Activated T-helper 1 cell treated with anti-CD3 and anti-CD28 coated beads, Interleukin-12 subunit alpha, Interleukin-12 subunit beta, Interleukin-2, Interleukin-4 antibody, amounts not matched to agents 30 ng/mL and 10 ng/mL and 1 ng/mL, durations not matched to agents 14 hours and 24 hours and 36 hours (primary cell): ENCODE measurements around the gene LRRC58. TPM values are rescaled to one million over a fixed set of nuclear protein-coding genes. Genes with fewer than 3 reads are reported as not detected.
"Not testable (repeated sequence)": the region's sequence is repeated elsewhere in the genome, so short reads cannot be mapped to it uniquely, and the experiment has no call there.

Experiments
- DNase-seq: peaks from one replicate; pipeline ENCODE4 v3.0.0; 2021; ENCODE audit warnings: low spot score
- H3K27ac Mint-ChIP-seq: one replicate; pipeline ENCODE4 v1.8.0; 2021; ENCODE audit warnings: mild to moderate bottlenecking, mixed read lengths
- H3K27me3 Mint-ChIP-seq: one replicate; pipeline ENCODE4 v1.8.0; 2022; ENCODE audit warnings: mild to moderate bottlenecking, moderate library complexity, mixed read lengths; ENCODE audit not compliant: insufficient read depth
- H3K36me3 Mint-ChIP-seq: one replicate; pipeline ENCODE4 v1.8.0; 2021; ENCODE audit warnings: low read depth, mixed read lengths
- H3K4me1 Mint-ChIP-seq: one replicate; pipeline ENCODE4 v1.8.0; 2021; ENCODE audit warnings: low read depth, mixed read lengths
- H3K4me3 Mint-ChIP-seq: one replicate; pipeline ENCODE4 v1.8.0; 2021; ENCODE audit warnings: mild to moderate bottlenecking, moderate library complexity, mixed read lengths
- H3K9me3 Mint-ChIP-seq: one replicate; pipeline ENCODE4 v1.8.0; 2021; ENCODE audit warnings: mixed read lengths
- intact Hi-C: fragments of 100-400 bp; cut with micrococcal nuclease; formaldehyde crosslinking; loops from one replicate; pipeline ENCODE4 v1.15.1; 2024
- total RNA-seq: library from RNA; stranded (reverse); gene quantifications from 2 replicates; pipeline ENCODE4 v1.2.3, GENCODE V29; 2022

The LRRC58 gene
- total RNA-seq, 1 donor from 2014 or later: 26.9 TPM

DNA sequence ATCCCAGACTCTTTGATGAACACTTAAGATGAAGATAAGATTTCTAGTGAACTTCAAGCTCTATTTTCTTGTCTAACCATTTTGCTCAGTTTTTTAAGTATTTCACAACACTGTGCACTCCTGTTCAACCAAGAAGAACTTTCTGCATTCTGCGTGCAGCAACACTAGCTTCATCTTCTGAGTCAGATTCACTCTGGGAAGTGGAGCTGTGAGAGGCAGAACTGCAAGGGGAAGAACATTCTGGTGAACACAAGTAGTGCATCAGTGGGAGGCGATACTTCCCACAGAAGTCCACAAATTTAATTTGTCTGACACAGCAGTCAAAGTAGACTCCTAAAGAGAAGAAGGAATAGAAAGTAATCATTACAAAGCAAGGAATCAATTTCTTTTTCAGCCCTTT is 18.1 kb downstream of the LRRC58 start:
- peak overlapping the region; percentile 23 for H3K27ac Mint-ChIP-seq
- H3K4me1 Mint-ChIP-seq: peaks cover 3% of the 10 kb centered on the region
- DNase-seq: no peak
- intact Hi-C loops: no loop called here
- no peaks in the 10 kb centered on the region for H3K27me3 Mint-ChIP-seq
- peaks cover 33% of the 10 kb centered on the region for H3K36me3 Mint-ChIP-seq
- no peaks in the 10 kb centered on the region for H3K9me3 Mint-ChIP-seq
- no peak overlapping the region for H3K4me3 Mint-ChIP-seq

DNA sequence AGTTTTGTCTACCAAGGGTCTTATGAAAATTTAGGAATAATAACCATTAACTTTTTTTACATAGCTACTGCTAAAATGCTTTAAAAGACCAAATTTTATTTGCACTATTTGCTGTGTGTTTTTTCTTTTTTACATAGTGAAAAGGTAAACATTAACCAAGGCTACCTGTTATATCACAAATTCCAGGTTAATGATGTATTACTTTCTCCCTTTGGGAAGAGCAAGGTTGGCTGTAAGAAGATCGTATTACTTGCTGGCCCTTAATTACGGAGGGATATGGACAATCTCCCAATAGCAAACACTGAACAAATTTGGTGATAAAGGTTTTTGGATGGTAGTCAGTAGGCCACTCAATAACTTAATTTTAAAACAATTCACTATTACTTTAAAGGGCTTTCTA is 22.4 kb downstream of the LRRC58 start:
- no peaks in the 10 kb centered on the region for H3K9me3 Mint-ChIP-seq
- H3K4me1 Mint-ChIP-seq: peaks cover 9% of the 10 kb centered on the region
- intact Hi-C loops: no loop called here
- no peaks in the 10 kb centered on the region for H3K27me3 Mint-ChIP-seq
- peaks cover 30% of the 10 kb centered on the region for H3K36me3 Mint-ChIP-seq
- no peak overlapping the region for H3K27ac Mint-ChIP-seq
- H3K4me3 Mint-ChIP-seq: no peak overlapping the region
- no peak for DNase-seq

DNA sequence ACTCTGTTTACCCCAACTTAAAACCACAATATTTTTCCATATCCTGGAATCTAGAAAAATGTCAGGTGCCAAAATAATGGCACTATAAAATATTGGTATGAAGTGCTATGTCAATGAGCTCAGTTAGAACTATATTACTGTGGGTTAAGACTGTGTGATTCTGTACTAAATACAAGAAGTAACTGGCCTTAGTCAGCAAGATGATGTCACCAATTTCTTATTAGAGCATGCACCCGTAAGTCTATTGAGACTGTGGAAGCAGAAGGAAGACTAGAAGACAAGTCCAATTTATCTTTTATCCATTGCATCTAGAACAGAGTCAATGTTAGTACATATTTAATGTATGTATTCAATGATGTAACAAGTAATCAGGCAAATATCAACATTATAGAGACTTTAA is 25.0 kb downstream of the LRRC58 start:
- no peak overlapping the region for H3K4me3 Mint-ChIP-seq
- H3K4me1 Mint-ChIP-seq: peaks cover 9% of the 10 kb centered on the region
- H3K27ac Mint-ChIP-seq: no peak overlapping the region
- intact Hi-C loops: no loop called here
- H3K36me3 Mint-ChIP-seq: peaks cover 25% of the 10 kb centered on the region
- DNase-seq: no peak
- H3K27me3 Mint-ChIP-seq: no peaks in the 10 kb centered on the region
- peaks cover 4% of the 10 kb centered on the region for H3K9me3 Mint-ChIP-seq

DNA sequence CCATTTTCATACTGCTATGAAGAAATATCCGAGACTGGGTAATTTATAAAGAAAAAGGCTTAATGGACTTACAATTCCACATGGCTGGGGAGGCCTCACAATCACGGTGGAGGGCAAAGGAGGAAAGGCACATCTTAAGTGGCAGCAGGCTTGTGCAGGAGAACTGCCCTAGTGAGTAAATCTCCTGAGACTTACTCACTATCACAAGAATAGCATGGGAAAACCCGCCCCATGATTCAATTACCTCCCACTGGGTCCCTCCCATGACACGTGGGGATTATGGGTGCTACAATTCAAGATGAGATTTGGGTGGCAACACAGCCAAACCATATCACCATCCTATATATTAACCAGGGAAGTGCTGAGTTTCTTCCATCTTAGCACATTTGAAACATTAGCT is 25.4 kb downstream of the LRRC58 start:
- H3K9me3 Mint-ChIP-seq, H3K4me3 Mint-ChIP-seq, intact Hi-C loops, DNase-seq, H3K27ac Mint-ChIP-seq, H3K27me3 Mint-ChIP-seq, H3K4me1 Mint-ChIP-seq: not testable (repeated sequence)
- H3K36me3 Mint-ChIP-seq: peaks cover 25% of the 10 kb centered on the region

DNA sequence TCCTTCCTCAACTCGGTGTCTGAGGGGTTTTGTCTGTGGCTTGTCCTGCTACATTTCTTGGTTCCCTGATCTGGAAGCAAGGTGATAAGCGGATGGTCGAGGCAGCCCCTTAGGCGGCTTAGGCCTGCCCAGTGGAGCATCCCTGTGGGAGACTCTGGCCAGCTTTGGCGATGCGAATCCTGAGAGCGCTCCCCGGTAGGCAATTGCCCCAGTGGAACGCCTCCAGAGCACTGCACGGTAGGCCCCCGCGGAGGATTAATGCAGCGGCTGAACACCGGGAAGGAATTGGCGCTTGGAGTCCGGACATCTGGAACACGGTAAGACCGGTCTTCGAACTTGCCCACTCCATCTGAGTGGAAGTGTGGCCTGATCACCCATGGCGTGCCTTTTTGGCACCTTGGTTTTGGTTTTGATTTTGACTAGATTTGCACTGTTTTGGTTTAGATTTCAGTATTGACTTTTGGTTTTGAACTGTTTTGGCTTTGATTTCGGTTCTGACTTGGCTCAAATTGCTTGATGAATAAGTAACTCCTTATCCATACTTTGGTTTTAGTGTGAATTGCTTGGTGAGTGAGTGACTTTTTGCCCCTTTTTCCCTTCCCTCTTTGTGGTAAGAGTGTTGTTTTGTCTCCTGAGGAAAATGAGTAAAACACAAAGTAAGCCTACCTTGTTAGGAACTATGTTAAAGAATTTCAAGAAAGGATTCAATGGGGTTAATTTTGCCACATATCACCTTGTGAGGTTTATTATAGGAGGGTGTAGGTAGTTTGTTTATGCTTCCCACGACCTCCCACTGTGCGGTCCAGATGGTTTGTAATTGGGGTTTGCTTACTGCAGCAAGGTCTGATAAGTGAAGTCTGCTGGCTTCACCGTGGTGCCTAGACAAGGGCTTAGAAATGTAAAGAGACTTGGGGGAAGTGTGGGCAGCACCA is 37.0 kb downstream of the LRRC58 start:
- H3K4me1 Mint-ChIP-seq: peaks cover 7% of the 10 kb centered on the region
- DNase-seq: no peak
- H3K27ac Mint-ChIP-seq: no peak overlapping the region
- peaks cover 2% of the 10 kb centered on the region for H3K27me3 Mint-ChIP-seq
- intact Hi-C loops: no loop called here
- peaks cover 11% of the 10 kb centered on the region for H3K36me3 Mint-ChIP-seq
- H3K4me3 Mint-ChIP-seq: no peak overlapping the region
- H3K9me3 Mint-ChIP-seq: peaks cover 24% of the 10 kb centered on the region

DNA sequence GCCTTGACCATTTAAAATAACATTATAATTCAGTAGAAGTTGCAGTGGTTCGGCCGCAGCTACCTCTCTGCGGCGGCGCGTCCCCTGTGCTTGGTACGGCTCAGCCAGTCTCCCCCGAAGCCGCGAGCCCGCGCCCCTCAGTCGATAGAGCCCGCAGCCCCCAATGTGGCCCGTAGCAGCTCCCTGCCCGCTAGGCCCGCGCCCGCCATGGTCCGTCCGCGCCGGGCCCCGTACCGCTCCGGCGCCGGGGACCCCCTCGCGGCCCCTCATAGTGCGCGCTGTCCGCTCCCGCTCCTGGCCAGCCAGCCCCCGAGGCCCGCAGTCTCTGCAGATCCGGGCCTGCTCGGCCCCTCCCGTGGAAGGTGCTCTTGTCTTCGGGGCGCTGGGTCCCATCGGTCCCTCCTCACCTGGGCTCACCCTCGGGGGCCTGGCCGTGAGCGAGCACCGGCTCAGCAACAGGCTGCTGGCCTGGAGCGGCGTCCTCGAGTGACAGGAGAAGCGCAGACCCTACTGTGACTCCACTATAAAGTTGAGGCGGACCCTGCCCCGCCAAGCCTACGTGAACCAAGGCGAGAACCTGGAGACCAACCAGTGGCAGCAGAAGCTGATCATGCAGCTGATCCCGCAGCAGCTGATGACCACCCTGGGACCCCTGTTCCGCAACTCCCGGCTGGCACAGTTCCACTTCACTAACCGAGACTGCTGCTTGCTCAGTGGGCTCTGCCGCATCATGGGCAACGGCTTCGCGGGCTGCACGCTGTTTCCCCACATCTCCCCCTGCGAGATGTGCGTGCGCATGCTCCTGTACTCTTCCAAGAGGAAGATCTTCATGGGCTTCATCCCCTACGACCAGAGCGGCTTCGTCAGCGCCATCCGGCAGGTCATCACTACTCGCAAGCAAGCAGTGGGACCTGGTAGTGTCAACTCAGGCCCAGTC is 42.4 kb downstream of the LRRC58 start:
- H3K27ac Mint-ChIP-seq: no peak overlapping the region
- peaks cover 4% of the 10 kb centered on the region for H3K27me3 Mint-ChIP-seq
- no peaks in the 10 kb centered on the region for H3K36me3 Mint-ChIP-seq
- no peak overlapping the region for H3K4me3 Mint-ChIP-seq
- no peak for DNase-seq
- intact Hi-C loops: no loop called here
- no peaks in the 10 kb centered on the region for H3K9me3 Mint-ChIP-seq
- no peaks in the 10 kb centered on the region for H3K4me1 Mint-ChIP-seq

DNA sequence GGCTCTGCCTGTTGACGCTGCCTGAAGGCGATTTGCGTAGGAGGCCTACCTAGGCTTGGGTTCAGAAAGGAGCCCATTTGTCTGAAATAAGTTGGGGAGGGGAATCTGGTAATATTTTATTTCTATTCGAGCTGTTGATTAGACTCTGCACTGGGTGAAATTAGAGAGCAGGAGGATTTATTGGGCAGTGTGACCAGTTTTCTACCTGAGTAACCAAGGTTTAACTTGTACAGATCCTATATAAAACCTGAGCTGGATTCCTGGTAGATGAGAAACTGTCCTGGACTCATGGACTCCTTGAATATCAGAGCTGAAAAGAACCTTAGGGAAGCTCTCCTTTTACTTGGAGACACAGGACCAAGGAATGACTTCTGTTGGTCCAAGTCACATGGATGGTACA is 44.5 kb downstream of the LRRC58 start:
- H3K36me3 Mint-ChIP-seq: no peaks in the 10 kb centered on the region
- H3K9me3 Mint-ChIP-seq: no peaks in the 10 kb centered on the region
- H3K4me3 Mint-ChIP-seq: no peak overlapping the region
- intact Hi-C loops: no loop called here
- DNase-seq: no peak
- H3K27me3 Mint-ChIP-seq: peaks cover 7% of the 10 kb centered on the region
- H3K27ac Mint-ChIP-seq: no peak overlapping the region
- no peaks in the 10 kb centered on the region for H3K4me1 Mint-ChIP-seq

DNA sequence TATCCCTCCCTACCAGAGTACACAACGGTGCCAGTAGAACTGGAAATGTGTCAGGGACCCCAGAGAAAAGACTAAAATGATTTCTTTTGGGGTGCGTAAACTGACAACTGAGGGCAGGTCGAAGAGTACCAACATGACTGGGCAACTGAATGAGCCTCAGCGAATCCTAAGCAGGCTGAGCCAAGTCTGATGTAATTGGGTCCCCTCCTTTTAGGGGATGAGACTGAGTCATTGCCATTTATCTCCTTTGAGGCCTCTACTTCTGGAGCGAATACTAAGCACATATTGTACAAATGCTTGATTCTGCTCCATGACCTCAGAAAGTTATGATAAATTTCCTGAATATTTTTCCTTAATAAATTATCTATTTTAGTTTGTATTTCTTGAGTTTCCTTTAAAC is 46.8 kb downstream of the LRRC58 start:
- Mint-ChIP-seq H3K4me3 (no peak overlapping the region), H3K36me3 (no peaks in the 10 kb centered on the region), H3K4me1 (no peaks in the 10 kb centered on the region), H3K27ac (no peak overlapping the region), H3K27me3 (peaks cover 8% of the 10 kb centered on the region), H3K9me3 (no peaks in the 10 kb centered on the region)
- intact Hi-C loops: no loop called here
- no peak for DNase-seq

DNA sequence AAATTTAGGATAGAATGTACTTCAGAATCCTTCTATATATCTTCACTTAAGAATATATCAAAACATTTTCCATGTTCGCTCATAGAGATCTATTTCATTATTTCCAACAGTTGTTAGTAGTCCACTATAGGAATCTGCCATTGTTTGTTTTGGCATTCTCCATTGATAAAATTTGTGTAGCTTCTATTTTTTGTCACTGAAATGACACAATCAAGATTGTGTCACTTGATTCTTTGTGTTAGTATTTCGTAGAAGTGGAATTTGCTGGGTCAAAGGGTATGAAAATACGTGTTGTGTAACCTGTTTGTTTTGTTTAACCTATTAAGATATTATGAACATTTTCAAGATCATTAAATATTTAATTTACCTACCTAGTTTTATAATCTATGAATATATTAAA is 48.2 kb downstream of the LRRC58 start:
- H3K9me3 Mint-ChIP-seq: no peaks in the 10 kb centered on the region
- H3K4me3 Mint-ChIP-seq: no peak overlapping the region
- H3K36me3 Mint-ChIP-seq: no peaks in the 10 kb centered on the region
- DNase-seq: no peak
- intact Hi-C loops: no loop called here
- H3K27ac Mint-ChIP-seq: no peak overlapping the region
- no peaks in the 10 kb centered on the region for H3K4me1 Mint-ChIP-seq
- H3K27me3 Mint-ChIP-seq: peaks cover 12% of the 10 kb centered on the region

DNA sequence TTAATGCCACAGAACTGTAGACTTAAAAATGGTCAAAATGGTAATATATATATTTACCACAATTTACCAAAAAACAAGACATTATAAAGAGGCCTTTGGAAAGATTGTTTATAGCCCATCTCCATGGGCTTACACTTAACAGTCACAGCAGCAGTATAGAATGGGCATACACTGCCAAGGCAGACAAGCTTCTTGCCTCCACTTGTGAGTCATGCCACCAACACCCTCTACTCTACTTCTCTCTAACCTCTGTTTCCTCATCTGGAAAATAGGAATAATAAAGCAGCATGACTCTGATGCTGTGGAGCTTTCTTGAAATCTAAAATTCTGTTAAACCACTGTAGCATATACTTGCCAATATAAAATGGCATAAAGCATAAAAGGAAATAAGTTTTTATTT is 49.8 kb downstream of the LRRC58 start:
- H3K36me3 Mint-ChIP-seq: no peaks in the 10 kb centered on the region
- H3K4me1 Mint-ChIP-seq: no peaks in the 10 kb centered on the region
- peaks cover 9% of the 10 kb centered on the region for H3K27me3 Mint-ChIP-seq
- intact Hi-C loops: no loop called here
- H3K9me3 Mint-ChIP-seq: no peaks in the 10 kb centered on the region
- no peak for DNase-seq
- H3K27ac Mint-ChIP-seq: no peak overlapping the region
- no peak overlapping the region for H3K4me3 Mint-ChIP-seq

DNA sequence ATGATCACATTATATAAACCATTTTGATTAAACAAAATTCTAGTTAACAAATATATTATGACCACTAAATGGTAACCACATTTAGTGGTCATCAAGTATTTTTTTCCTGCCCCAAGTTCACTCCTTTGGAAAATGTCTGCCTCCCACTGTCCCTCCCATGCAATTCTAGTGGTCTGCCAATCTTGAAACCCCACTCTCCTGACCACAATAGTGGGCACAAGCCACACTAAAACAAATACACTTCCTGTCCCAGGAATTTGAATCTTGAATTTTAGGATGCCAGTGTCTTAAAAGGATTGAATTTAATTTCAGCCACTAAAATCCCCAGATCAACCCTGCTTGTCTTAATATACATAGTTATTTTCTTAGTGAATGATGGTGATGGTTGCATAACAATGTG is 50.2 kb downstream of the LRRC58 start:
- H3K9me3 Mint-ChIP-seq: peaks cover 1% of the 10 kb centered on the region
- DNase-seq: no peak
- no peak overlapping the region for H3K27ac Mint-ChIP-seq
- H3K27me3 Mint-ChIP-seq: peaks cover 9% of the 10 kb centered on the region
- H3K36me3 Mint-ChIP-seq: no peaks in the 10 kb centered on the region
- no peak overlapping the region for H3K4me3 Mint-ChIP-seq
- intact Hi-C loops: no loop called here
- no peaks in the 10 kb centered on the region for H3K4me1 Mint-ChIP-seq

DNA sequence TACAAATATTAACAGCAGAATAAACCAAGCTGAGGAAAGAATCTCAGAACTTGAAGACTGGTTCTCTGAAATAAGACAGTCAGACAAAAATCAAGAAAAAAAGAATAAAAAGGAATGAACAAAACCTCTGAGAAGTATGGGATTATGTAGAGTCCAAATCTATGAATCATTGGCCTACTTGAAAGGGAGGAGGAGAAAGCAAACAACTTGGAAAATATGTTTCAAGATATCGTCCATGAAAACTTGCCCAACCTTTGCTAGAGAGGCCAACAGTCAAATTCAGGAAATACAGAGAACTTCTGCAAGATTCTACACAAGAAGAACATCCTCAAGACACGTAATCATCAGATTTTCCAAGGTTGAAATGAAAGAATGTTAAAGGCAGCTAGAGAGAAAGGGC is 57.6 kb downstream of the LRRC58 start:
- H3K36me3 Mint-ChIP-seq, intact Hi-C loops, H3K4me3 Mint-ChIP-seq, H3K27me3 Mint-ChIP-seq, H3K4me1 Mint-ChIP-seq, H3K27ac Mint-ChIP-seq, DNase-seq: not testable (repeated sequence)
- H3K9me3 Mint-ChIP-seq: peaks cover 25% of the 10 kb centered on the region

DNA sequence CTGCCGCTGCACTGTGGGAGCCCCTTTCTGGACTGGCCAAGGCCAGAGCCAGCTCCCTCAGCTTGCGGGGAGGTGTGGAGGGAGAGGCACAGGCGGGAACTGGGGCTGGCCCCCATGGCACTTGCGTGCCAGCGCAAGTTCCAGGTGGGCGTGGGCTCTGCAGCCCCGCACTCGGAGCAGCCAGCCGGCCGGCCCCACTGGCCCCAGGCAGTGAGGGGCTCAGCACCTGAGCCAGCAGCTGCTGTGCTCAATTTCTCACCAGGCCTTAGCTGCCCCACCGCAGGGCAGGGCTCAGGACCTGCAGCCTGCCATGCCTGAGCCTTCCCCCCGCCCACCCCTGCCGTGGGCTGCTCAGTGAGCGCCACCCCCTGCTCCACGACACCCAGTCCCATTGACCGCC is 59.5 kb downstream of the LRRC58 start:
- intact Hi-C loops: no loop called here
- H3K27me3 Mint-ChIP-seq: peaks cover 21% of the 10 kb centered on the region
- no peaks in the 10 kb centered on the region for H3K36me3 Mint-ChIP-seq
- no peak overlapping the region for H3K27ac Mint-ChIP-seq
- H3K4me1 Mint-ChIP-seq: no peaks in the 10 kb centered on the region
- H3K9me3 Mint-ChIP-seq: peaks cover 25% of the 10 kb centered on the region
- no peak for DNase-seq
- H3K4me3 Mint-ChIP-seq: no peak overlapping the region
